Loucy (cell line): ENCODE measurements around the gene ATP13A4.

Experiments
- H2AFZ ChIP-seq: fragments of 200-600 bp; sonication (generic); 2 replicates; pipeline ENCODE4 v1.6.0; 2016; ENCODE audit warnings: antibody characterized with exemption, mild to moderate bottlenecking, low read length, moderate library complexity
- H3F3A ChIP-seq: fragments of 200-600 bp; 2 replicates; pipeline ENCODE4 v1.6.0; 2016; ENCODE audit warnings: antibody characterized with exemption, low read depth, mild to moderate bottlenecking
- H3K27me3 ChIP-seq: fragments of 200-600 bp; sonication (generic); 2 replicates; pipeline ENCODE4 v1.6.1; 2014; ENCODE audit warnings: low read length, mild to moderate bottlenecking; ENCODE audit not compliant: insufficient read depth, poor library complexity, severe bottlenecking
- H3K36me3 ChIP-seq: fragments of 200-600 bp; sonication (generic); 2 replicates; pipeline ENCODE4 v1.6.1; 2016; ENCODE audit warnings: low read length; ENCODE audit not compliant: insufficient read depth
- H3K4me1 ChIP-seq: fragments of 200-600 bp; sonication (generic); 2 replicates; pipeline ENCODE4 v1.5.1; 2014; ENCODE audit warnings: low read length, mild to moderate bottlenecking; ENCODE audit not compliant: insufficient read depth, poor library complexity, severe bottlenecking
- H3K4me2 ChIP-seq: fragments of 200-600 bp; sonication (generic); 2 replicates; pipeline ENCODE4 v1.6.0; 2014; ENCODE audit warnings: antibody characterized with exemption, low read length, low read depth, mild to moderate bottlenecking; ENCODE audit not compliant: poor library complexity, severe bottlenecking
- H3K4me3 ChIP-seq: fragments of 200-600 bp; sonication (generic); 2 replicates; pipeline ENCODE4 v1.5.1; 2014; ENCODE audit warnings: low read length, mild to moderate bottlenecking, mixed read lengths; ENCODE audit not compliant: poor library complexity, severe bottlenecking
- H3K79me2 ChIP-seq: fragments of 200-600 bp; sonication (generic); 2 replicates; pipeline ENCODE4 v1.6.1; 2014; ENCODE audit warnings: low read length; ENCODE audit not compliant: insufficient read depth
- H3K9ac ChIP-seq: fragments of 200-600 bp; sonication (generic); 2 replicates; pipeline ENCODE4 v1.6.0; 2014; ENCODE audit warnings: mild to moderate bottlenecking, low read depth, low read length, moderate library complexity; ENCODE audit not compliant: poor library complexity, severe bottlenecking
- H3K9me2 ChIP-seq: fragments of 200-600 bp; sonication (generic); replicated peaks from 2 replicates; pipeline ENCODE4 v1.6.1; 2016; ENCODE audit warnings: low read depth, low read length, mixed read lengths
- H3K9me3 ChIP-seq: fragments of 200-600 bp; sonication (generic); 2 replicates; pipeline ENCODE4 v1.6.1; 2014; ENCODE audit warnings: mild to moderate bottlenecking, antibody characterized with exemption, low read length, low read depth; ENCODE audit not compliant: insufficient read depth
- H4K20me1 ChIP-seq: fragments of 200-600 bp; sonication (generic); 2 replicates; pipeline ENCODE4 v1.6.0; 2014; ENCODE audit warnings: antibody characterized with exemption, low read length, mild to moderate bottlenecking; ENCODE audit not compliant: insufficient read depth, poor library complexity, severe bottlenecking
- EZH2phosphoT487 ChIP-seq: fragments of 200-600 bp; IDR thresholded peaks from 2 replicates; pipeline ENCODE4 v1.6.1; 2018; ENCODE audit warnings: antibody characterized with exemption, mild to moderate bottlenecking, moderate library complexity, borderline replicate concordance
- TF ChIP-seq, protein P1 (sequence below): fragments of 200-600 bp; sonication (generic); conservative IDR thresholded peaks from 2 replicates; pipeline ENCODE4 v1.5.1; 2014; ENCODE audit warnings: mild to moderate bottlenecking, antibody characterized with exemption, low read length

ATP13A4 gene

DNA sequence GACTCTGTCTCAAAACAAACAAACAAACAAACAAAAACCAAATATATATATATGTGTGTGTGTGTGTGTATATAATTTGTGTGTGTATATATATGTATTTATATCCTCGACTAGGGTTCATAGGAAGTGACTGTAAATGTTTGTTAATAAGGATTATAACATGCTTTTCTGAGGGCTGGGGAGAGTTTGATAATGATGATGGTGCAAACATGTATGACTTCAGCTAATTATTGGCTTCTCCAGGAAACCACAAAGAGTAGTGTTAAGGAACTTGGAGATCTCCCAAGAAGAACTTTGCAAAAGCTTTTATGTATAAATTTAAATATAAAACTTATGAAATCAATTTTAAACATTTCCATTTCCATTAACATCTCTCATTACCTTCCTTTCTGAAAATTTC lies 34.4 kb upstream of the ATP13A4 start:
- no peaks in the 10 kb centered on the region for H3K27me3 ChIP-seq
- peaks cover 26% of the 10 kb centered on the region for H3K4me1 ChIP-seq
- no peak overlapping the region for H3K4me3 ChIP-seq
- H3F3A ChIP-seq, result no peaks in the 10 kb centered on the region
- no peak for TF ChIP-seq EZH2phosphoT487
- H3K79me2 ChIP-seq, result peaks cover 29% of the 10 kb centered on the region
- H4K20me1 ChIP-seq, result peaks cover 10% of the 10 kb centered on the region
- H2AFZ ChIP-seq, result no peak overlapping the region
- H3K9me3 ChIP-seq, result no peaks in the 10 kb centered on the region
- H3K4me2 ChIP-seq, result no peak overlapping the region
- no peak overlapping the region for H3K9ac ChIP-seq
- H3K36me3 ChIP-seq, result no peaks in the 10 kb centered on the region
- H3K9me2 ChIP-seq, result no peaks in the 10 kb centered on the region

DNA sequence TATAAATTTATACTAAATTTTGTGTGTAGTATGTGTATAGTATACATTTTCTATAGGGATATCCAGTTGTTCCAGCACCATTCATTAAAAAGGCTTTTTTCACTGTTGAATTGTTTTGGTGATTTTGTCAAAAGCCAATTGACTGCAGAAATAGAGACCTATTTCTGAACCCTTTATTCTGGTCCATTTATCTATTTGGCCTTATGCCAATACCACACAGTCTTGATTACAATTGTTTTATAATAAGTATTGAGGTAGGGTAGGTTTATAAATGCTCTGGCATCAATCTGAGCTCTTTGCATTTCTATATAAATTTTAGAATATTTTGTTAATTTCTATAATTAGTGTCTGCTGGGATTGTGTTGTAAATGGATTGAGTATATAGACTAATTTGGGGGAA lies 31.8 kb upstream of the ATP13A4 start:
- H3K4me1 ChIP-seq, result peaks cover 16% of the 10 kb centered on the region

DNA sequence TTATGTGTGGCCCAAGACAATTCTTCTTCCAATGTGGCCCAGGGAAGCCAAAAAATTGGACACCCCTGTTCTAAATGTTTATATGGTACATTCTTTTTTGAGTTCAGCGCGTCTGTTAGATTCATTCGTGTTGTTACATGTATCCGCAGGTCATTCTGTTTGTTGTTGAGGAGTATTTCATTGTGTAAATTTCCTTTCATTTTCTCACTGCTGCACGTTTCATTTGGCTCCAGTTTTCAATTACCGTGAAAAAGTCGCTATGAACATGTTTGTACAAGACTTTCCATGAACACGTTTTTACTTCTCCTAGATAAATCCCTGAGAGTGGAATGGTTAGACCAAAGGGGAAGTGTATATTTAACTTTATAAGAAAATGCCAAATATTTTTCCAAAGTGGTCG lies 30.8 kb upstream of the ATP13A4 start:
- TF ChIP-seq, protein P1, sequence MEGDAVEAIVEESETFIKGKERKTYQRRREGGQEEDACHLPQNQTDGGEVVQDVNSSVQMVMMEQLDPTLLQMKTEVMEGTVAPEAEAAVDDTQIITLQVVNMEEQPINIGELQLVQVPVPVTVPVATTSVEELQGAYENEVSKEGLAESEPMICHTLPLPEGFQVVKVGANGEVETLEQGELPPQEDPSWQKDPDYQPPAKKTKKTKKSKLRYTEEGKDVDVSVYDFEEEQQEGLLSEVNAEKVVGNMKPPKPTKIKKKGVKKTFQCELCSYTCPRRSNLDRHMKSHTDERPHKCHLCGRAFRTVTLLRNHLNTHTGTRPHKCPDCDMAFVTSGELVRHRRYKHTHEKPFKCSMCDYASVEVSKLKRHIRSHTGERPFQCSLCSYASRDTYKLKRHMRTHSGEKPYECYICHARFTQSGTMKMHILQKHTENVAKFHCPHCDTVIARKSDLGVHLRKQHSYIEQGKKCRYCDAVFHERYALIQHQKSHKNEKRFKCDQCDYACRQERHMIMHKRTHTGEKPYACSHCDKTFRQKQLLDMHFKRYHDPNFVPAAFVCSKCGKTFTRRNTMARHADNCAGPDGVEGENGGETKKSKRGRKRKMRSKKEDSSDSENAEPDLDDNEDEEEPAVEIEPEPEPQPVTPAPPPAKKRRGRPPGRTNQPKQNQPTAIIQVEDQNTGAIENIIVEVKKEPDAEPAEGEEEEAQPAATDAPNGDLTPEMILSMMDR, result no peak
- TF ChIP-seq EZH2phosphoT487, result no peak
- Histone ChIP-seq H3K9me2 (no peaks in the 10 kb centered on the region), H3K9ac (no peak overlapping the region), H3F3A (no peaks in the 10 kb centered on the region), H4K20me1 (no peaks in the 10 kb centered on the region), H3K36me3 (no peaks in the 10 kb centered on the region), H3K4me3 (no peak overlapping the region), H3K27me3 (no peaks in the 10 kb centered on the region), H3K79me2 (no peaks in the 10 kb centered on the region), H3K4me2 (no peak overlapping the region), H3K9me3 (no peaks in the 10 kb centered on the region), H3K4me1 (peaks cover 12% of the 10 kb centered on the region), H2AFZ (no peak overlapping the region)

More for the DNA sequence above, 31.8 kb upstream of the ATP13A4 start:
- Histone ChIP-seq H4K20me1 (no peaks in the 10 kb centered on the region), H3K9me2 (no peaks in the 10 kb centered on the region), H3K4me3 (no peak overlapping the region), H2AFZ (no peak overlapping the region), H3K79me2 (peaks cover 4% of the 10 kb centered on the region; the same call in 1 of the 2 replicates), H3K36me3 (no peaks in the 10 kb centered on the region), H3K4me2 (no peak overlapping the region), H3K9me3 (no peaks in the 10 kb centered on the region), H3K27me3 (no peaks in the 10 kb centered on the region), H3F3A (no peaks in the 10 kb centered on the region), H3K9ac (no peak overlapping the region)
- TF ChIP-seq, protein P1, result no peak
- no peak for TF ChIP-seq EZH2phosphoT487

DNA sequence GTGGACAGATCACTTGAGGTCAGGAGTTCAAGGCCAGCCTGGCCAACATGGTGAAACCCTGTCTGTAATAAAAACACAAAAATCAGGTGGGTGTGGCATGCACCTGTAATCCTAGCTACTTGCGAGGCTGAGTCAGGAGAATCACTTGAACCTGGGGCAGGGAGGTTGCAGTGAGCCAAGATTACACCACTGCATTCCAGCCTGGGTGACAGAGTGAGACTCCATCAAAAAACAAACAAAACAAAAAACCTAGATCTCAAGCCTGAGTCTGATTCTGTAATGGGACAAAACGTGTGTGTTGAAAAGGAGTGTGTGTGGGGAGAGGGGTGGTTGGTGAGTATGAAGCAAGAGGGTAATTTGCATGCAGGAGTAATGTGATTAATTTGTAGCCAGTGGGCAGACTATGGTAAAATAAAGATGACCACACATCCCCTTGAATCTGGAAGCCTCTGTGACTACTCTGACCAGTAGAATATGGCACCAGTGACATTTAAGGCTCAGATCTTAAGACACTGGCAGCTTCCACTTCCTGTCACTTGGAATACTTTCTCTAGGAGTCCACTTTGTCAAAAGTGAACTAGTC lies 19.9 kb upstream of the ATP13A4 start:
- Histone ChIP-seq H3K9ac (no peak overlapping the region), H2AFZ (no peak overlapping the region), H3K4me2 (no peak overlapping the region), H4K20me1 (no peaks in the 10 kb centered on the region), H3K9me2 (no peaks in the 10 kb centered on the region), H3K27me3 (no peaks in the 10 kb centered on the region), H3K79me2 (no peaks in the 10 kb centered on the region), H3K36me3 (no peaks in the 10 kb centered on the region), H3F3A (no peaks in the 10 kb centered on the region), H3K4me1 (peaks cover 4% of the 10 kb centered on the region), H3K4me3 (no peak overlapping the region), H3K9me3 (no peaks in the 10 kb centered on the region)
- TF ChIP-seq EZH2phosphoT487, result no peak
- TF ChIP-seq, protein P1, result no peak
